Right cardiac atrium (tissue), 5 donors: ENCODE data around the gene CCNO. TPM values are rescaled to one million over a fixed set of nuclear protein-coding genes. Genes with fewer than 3 reads are reported as not detected.

ENCODE experiments used
- ATAC-seq, 2 donors: fragments of 200-7000 bp; cut with Tn5 transposase; one replicate each; pipeline versions ENCODE4 v1.8.0 to v1.9.1; 2020; ENCODE audit warnings: moderate library complexity in 2 of 2, mild to moderate bottlenecking in 1 of 2
- DNase-seq, 3 donors: peaks; one replicate each; pipeline ENCODE4 v3.0.0-alpha.2; 2020
- H3K27ac ChIP-seq: one replicate; pipeline ENCODE4 v1.5.1; 2013; ENCODE audit warnings: mild to moderate bottlenecking, low read length, control low read depth, moderate library complexity
- H3K27me3 ChIP-seq: one replicate; pipeline ENCODE4 v1.6.1; 2013; ENCODE audit not compliant: control insufficient read depth, insufficient read depth
- H3K4me1 ChIP-seq: one replicate; pipeline ENCODE4 v1.6.1; 2013; ENCODE audit warnings: low read length; ENCODE audit not compliant: control insufficient read depth, insufficient read depth
- H3K4me3 ChIP-seq: one replicate; pipeline ENCODE4 v1.5.1; 2013; ENCODE audit warnings: low read length, control low read depth
- H3K9me3 ChIP-seq: one replicate; pipeline ENCODE4 v1.6.1; 2013; ENCODE audit warnings: low read length; ENCODE audit not compliant: control insufficient read depth
- WGBS: extraction: QIAGEN DNeasy Blood & Tissue Kit; methylation state at CpG from one replicate; pipeline ENCODE4 v1.1.7; 2013; 5-methylcytosine and 5-hydroxymethylcytosine counted together
- intact Hi-C, 4 donors: fragments of 100-400 bp; cut with DNase I; formaldehyde crosslinking; loops; one replicate each; pipeline versions ENCODE4 v1.11.0 to v1.14.0; 2022 to 2023
- long read RNA-seq, 4 donors: library from polyadenylated mRNA; unstranded; transcript quantifications; one replicate each; pipeline ENCODE4 v2.0.0, GENCODE V29; 2020 to 2021
- polyA plus RNA-seq: library from polyadenylated mRNA; stranded (reverse); fragments of 200-250 nt; gene quantifications from one replicate; pipeline ENCODE4 v1.2.3, GENCODE V29; 2013
- total RNA-seq, 4 donors: library from RNA; stranded (reverse); fragmentation: NEBNext Ultra II Directional; extraction: Animal tissue kit (Norgen Biotek cat#: 25700); gene quantifications; one replicate each; pipeline ENCODE4 v1.2.1, GENCODE V29; 2021
- donor health status: healthy with polysubstance abuse.
- donor health status: DM: no; HTN: yes; CAD: no.
- donor health status: DM: no; HTN: no; CAD: no.
- donor health status: DM: no; HTN: yes; CAD: no; lungs with severe emphysema.
- donor health status: DM: yes; HTN: yes; CAD: no.

CCNO gene
- total RNA-seq, result under 1 TPM in 1 of 4 donors, not detected in 3; 0.14 TPM
- 0.11 TPM for polyA plus RNA-seq
- long read RNA-seq, donor 1, result 0 reads
- long read RNA-seq, donor 2, result 0 reads
- long read RNA-seq, donor 3, result 0 reads
- long read RNA-seq, donor 4, result 0 reads

GRCh38 chr5:55232985-55233928 is at the start of gene CCNO:
Gene CCNO, minus strand, starts transcription at chr5:55233608. Its CDS starts 85 bp downstream, at chr5:55233523.
- H3K27me3 ChIP-seq, result no peaks in the 10 kb centered on the region
- H3K4me1 ChIP-seq, result peaks cover 14% of the 10 kb centered on the region
- H3K4me3 ChIP-seq, result peak within 1 kb of the TSS; percentile 47
- WGBS, result 1% methylated on average over 105 of the region's 106 CpGs
- no peaks in the 10 kb centered on the region for H3K9me3 ChIP-seq
- H3K27ac ChIP-seq, result no peak within 1 kb of the TSS
- peak; percentile 95 for ATAC-seq
- intact Hi-C loops, result loop anchor here in 1 of 4 donors (10.0 kb wide), 1 partner anchor 58 kb away; the partner anchor contains the start of gene CDC20B
- peak; percentile 75 to 88 (median 86) for DNase-seq

- Histone ChIP-seq H3K9me3 (no peaks in the 10 kb centered on the region), H3K27me3 (no peaks in the 10 kb centered on the region), H3K4me1 (no peaks in the 10 kb centered on the region), H3K27ac (no peak overlapping the region), H3K4me3 (no peak overlapping the region)
- 86% methylated on average over 4 of the region's 4 CpGs for WGBS
- DNase-seq (no peak), ATAC-seq (no peak)
- intact Hi-C loops, result no loop called here
Measured at GRCh38 chr5:55278778-55279177, 45.4 kb upstream of the CCNO start.

- Histone ChIP-seq H3K4me3 (no peak overlapping the region), H3K9me3 (no peaks in the 10 kb centered on the region), H3K27me3 (no peaks in the 10 kb centered on the region), H3K4me1 (no peaks in the 10 kb centered on the region), H3K27ac (no peak overlapping the region)
- no peak for ATAC-seq
- DNase-seq, result no peak
- intact Hi-C loops, result no loop called here
- 83% methylated on average over 1 of the region's 1 CpG for WGBS
Measured at GRCh38 chr5:55276771-55277170, 43.4 kb upstream of the CCNO start.

- H3K4me3 ChIP-seq, result no peak overlapping the region
- WGBS, result 98% methylated on average over 3 of the region's 3 CpGs
- H3K9me3 ChIP-seq, result no peaks in the 10 kb centered on the region
- DNase-seq, result no peak
- H3K4me1 ChIP-seq, result no peaks in the 10 kb centered on the region
- no peak overlapping the region for H3K27ac ChIP-seq
- ATAC-seq, result no peak
- no peaks in the 10 kb centered on the region for H3K27me3 ChIP-seq
- intact Hi-C loops, result no loop called here
Measured at GRCh38 chr5:55258339-55258738, 24.9 kb upstream of the CCNO start.

GRCh38 chr5:55254802-55255201 is 21.4 kb upstream of the CCNO start:
- intact Hi-C loops, result no loop called here
- Histone ChIP-seq H3K27me3 (no peaks in the 10 kb centered on the region), H3K4me3 (no peak overlapping the region), H3K4me1 (no peaks in the 10 kb centered on the region), H3K27ac (no peak overlapping the region), H3K9me3 (no peaks in the 10 kb centered on the region)
- DNase-seq, result no peak
- WGBS, result 87% methylated on average over 4 of the region's 4 CpGs
- ATAC-seq, result no peak

- Histone ChIP-seq H3K4me1 (no peaks in the 10 kb centered on the region), H3K27me3 (no peaks in the 10 kb centered on the region), H3K27ac (no peak overlapping the region), H3K4me3 (no peak overlapping the region), H3K9me3 (no peaks in the 10 kb centered on the region)
- WGBS, result 84% methylated on average over 1 of the region's 1 CpG
- intact Hi-C loops, result no loop called here
- DNase-seq (no peak), ATAC-seq (no peak)
Measured at GRCh38 chr5:55250064-55250463, 16.7 kb upstream of the CCNO start.

- no peak overlapping the region for H3K4me3 ChIP-seq
- no peak for DNase-seq
- no peak overlapping the region for H3K27ac ChIP-seq
- H3K9me3 ChIP-seq, result no peaks in the 10 kb centered on the region
- WGBS, result 55% methylated on average over 4 of the region's 4 CpGs
- no peak for ATAC-seq
- H3K27me3 ChIP-seq, result no peaks in the 10 kb centered on the region
- H3K4me1 ChIP-seq, result no peaks in the 10 kb centered on the region
- intact Hi-C loops, result no loop called here
Measured at GRCh38 chr5:55241746-55242145, 8.3 kb upstream of the CCNO start.

- DNase-seq, result no peak
- no peak for ATAC-seq
- H3K4me3 ChIP-seq, result no peak overlapping the region
- H3K27ac ChIP-seq, result no peak overlapping the region
- 82% methylated on average over 10 of the region's 10 CpGs for WGBS
- peaks cover 6% of the 10 kb centered on the region for H3K4me1 ChIP-seq
- no peaks in the 10 kb centered on the region for H3K9me3 ChIP-seq
- intact Hi-C loops, result loop anchor here in 1 of 4 donors (10.0 kb wide), 1 partner anchor 62 kb away; the partner anchor contains the start of gene CDC20B
- no peaks in the 10 kb centered on the region for H3K27me3 ChIP-seq
Measured at GRCh38 chr5:55236800-55237199, 3.4 kb upstream of the CCNO start.

GRCh38 chr5:55234121-55234700 is 803 bp upstream of the CCNO start:
- peak in 1 of 2 donors; percentile 58 for ATAC-seq
- intact Hi-C loops, result loop anchor here in 1 of 4 donors (10.0 kb wide), 1 partner anchor 59 kb away; the partner anchor contains the start of gene CDC20B
- WGBS, result 10% methylated on average over 31 of the region's 31 CpGs
- Histone ChIP-seq H3K4me1 (peaks cover 14% of the 10 kb centered on the region), H3K9me3 (no peaks in the 10 kb centered on the region), H3K4me3 (peak overlapping the region; percentile 47), H3K27ac (no peak overlapping the region), H3K27me3 (no peaks in the 10 kb centered on the region)
- DNase-seq, result peak; percentile 37 to 60 (median 43)

GRCh38 chr5:55232271-55232984 is 980 bp downstream of the CCNO start:
- H3K4me3 ChIP-seq, result peak overlapping the region; percentile 47
- intact Hi-C loops, result loop anchor here in 1 of 4 donors (10.0 kb wide), 1 partner anchor 58 kb away; the partner anchor contains the start of gene CDC20B
- ATAC-seq (peak; percentile 2 to 5), DNase-seq (peak in 1 of 3 donors; percentile 49)
- H3K27ac ChIP-seq, result no peak overlapping the region
- no peaks in the 10 kb centered on the region for H3K9me3 ChIP-seq
- H3K27me3 ChIP-seq, result no peaks in the 10 kb centered on the region
- H3K4me1 ChIP-seq, result peaks cover 14% of the 10 kb centered on the region
- WGBS, result 2% methylated on average over 45 of the region's 45 CpGs
